Endodermal cell (in vitro differentiated cells): ENCODE data around the gene CAPNS2. TPM values are rescaled to one million over a fixed set of nuclear protein-coding genes. Genes with fewer than 3 reads are reported as not detected.

ENCODE experiments used
- DNase-seq: peaks from one replicate; pipeline ENCODE4 v3.0.0-alpha.2; 2017
- H3K27ac ChIP-seq: 2 replicates; pipeline ENCODE4 v1.5.1; 2013; ENCODE audit warnings: mild to moderate bottlenecking, low read depth, low read length, moderate library complexity
- H3K27me3 ChIP-seq: 2 replicates; pipeline ENCODE4 v1.6.1; 2013; ENCODE audit warnings: mild to moderate bottlenecking, low read length, moderate library complexity; ENCODE audit not compliant: insufficient read depth, control insufficient read depth, poor library complexity, severe bottlenecking
- H3K36me3 ChIP-seq: 2 replicates; pipeline ENCODE4 v1.7.0; 2013; ENCODE audit warnings: mild to moderate bottlenecking, low read length, moderate library complexity; ENCODE audit not compliant: control insufficient read depth, insufficient read depth
- H3K4me1 ChIP-seq: one replicate; pipeline ENCODE4 v1.7.0; 2013; ENCODE audit warnings: low read length; ENCODE audit not compliant: control insufficient read depth, insufficient read depth
- H3K4me3 ChIP-seq: 2 replicates; pipeline ENCODE4 v1.5.1; 2013; ENCODE audit warnings: mild to moderate bottlenecking, low read length, moderate library complexity
- H3K9ac ChIP-seq: 2 replicates; pipeline ENCODE4 v1.6.1; 2013; ENCODE audit warnings: mild to moderate bottlenecking, low read length, moderate library complexity; ENCODE audit not compliant: poor library complexity, severe bottlenecking; ENCODE audit errors: extremely low read depth
- H3K9me3 ChIP-seq: 2 replicates; pipeline ENCODE4 v1.6.1; 2013; ENCODE audit warnings: mild to moderate bottlenecking, low read length, moderate library complexity; ENCODE audit not compliant: control insufficient read depth
- H3K27ac Mint-ChIP-seq: 2 replicates; pipeline ENCODE4 v1.8.0; 2020; ENCODE audit warnings: mixed read lengths
- H3K27me3 Mint-ChIP-seq: 2 replicates; pipeline ENCODE4 v1.8.0; 2021; ENCODE audit warnings: mild to moderate bottlenecking, mixed read lengths; ENCODE audit not compliant: insufficient read depth
- H3K36me3 Mint-ChIP-seq: 2 replicates; pipeline ENCODE4 v1.8.0; 2020; ENCODE audit warnings: low read depth, mixed read lengths
- H3K4me1 Mint-ChIP-seq: 2 replicates; pipeline ENCODE4 v1.8.0; 2020; ENCODE audit warnings: mixed read lengths
- H3K4me3 Mint-ChIP-seq: 2 replicates; pipeline ENCODE4 v1.8.0; 2020; ENCODE audit warnings: mild to moderate bottlenecking, moderate library complexity, mixed read lengths
- H3K9me3 Mint-ChIP-seq: 2 replicates; pipeline ENCODE4 v1.8.0; 2020; ENCODE audit warnings: mild to moderate bottlenecking, mixed read lengths
- CTCF ChIP-seq: fragments of 200-600 bp; sonication (generic); conservative IDR thresholded peaks from 2 replicates; pipeline ENCODE4 v1.5.0; 2021; ENCODE audit warnings: antibody characterized with exemption, mild to moderate bottlenecking
- WGBS, 2 experiments: methylation state at CpG; one replicate each; pipeline versions ENCODE4 v1.1.5 to v1.1.7; 2013; ENCODE audit warnings: missing lambda C conversion rate in 2 of 2, mixed read lengths in 1 of 2; ENCODE audit not compliant: insufficient coverage in 1 of 2, insufficient read length in 1 of 2; 5-methylcytosine and 5-hydroxymethylcytosine counted together
- total RNA-seq, 2 donors: library from RNA; stranded (reverse); fragmentation: NEBNext Ultra II Directional in 1 of 2; extraction: Animal tissue kit (Norgen Biotek cat#: 25700) in 1 of 2; gene quantifications; 2 replicates in 1 of 2; 3 replicates in 1 of 2; pipeline ENCODE4 v1.2.1, GENCODE V29; 2021

The CAPNS2 gene
- total RNA-seq, 2 donors from 2014 or later, result 0.26 to 0.35 TPM

- no peak overlapping the region for H3K4me3 Mint-ChIP-seq
- TF ChIP-seq CTCF, result no peak
- H3K4me1 ChIP-seq, result no peaks in the 10 kb centered on the region
- H3K9ac ChIP-seq, result no peak overlapping the region
- no peaks in the 10 kb centered on the region for H3K4me1 Mint-ChIP-seq
- WGBS, 2 experiments, result no CpG with 5 or more reads among the region's 1 CpG
- no peaks in the 10 kb centered on the region for H3K9me3 Mint-ChIP-seq
- no peak overlapping the region for H3K27ac Mint-ChIP-seq
- no peaks in the 10 kb centered on the region for H3K27me3 ChIP-seq
- no peaks in the 10 kb centered on the region for H3K27me3 Mint-ChIP-seq
- DNase-seq, result no peak
- H3K9me3 ChIP-seq, result no peaks in the 10 kb centered on the region
- no peaks in the 10 kb centered on the region for H3K36me3 ChIP-seq
- H3K36me3 Mint-ChIP-seq, result no peaks in the 10 kb centered on the region
- H3K27ac ChIP-seq, result no peak overlapping the region
- H3K4me3 ChIP-seq, result no peak overlapping the region
Observed at GRCh38 chr16:55565086-55565485, 1.4 kb upstream of the CAPNS2 start.

- Histone ChIP-seq H3K4me3 (no peak overlapping the region), H3K27me3 (no peaks in the 10 kb centered on the region), H3K4me1 (no peaks in the 10 kb centered on the region), H3K36me3 (no peaks in the 10 kb centered on the region), H3K9me3 (no peaks in the 10 kb centered on the region), H3K9ac (no peak overlapping the region), H3K27ac (no peak overlapping the region)
- no peak overlapping the region for H3K4me3 Mint-ChIP-seq
- WGBS, 2 experiments, result 91 to 96% methylated on average over 3 of the region's 3 CpGs
- no peak overlapping the region for H3K27ac Mint-ChIP-seq
- H3K27me3 Mint-ChIP-seq, result no peaks in the 10 kb centered on the region
- H3K36me3 Mint-ChIP-seq, result no peaks in the 10 kb centered on the region
- no peak for TF ChIP-seq CTCF
- H3K9me3 Mint-ChIP-seq, result no peaks in the 10 kb centered on the region
- no peak for DNase-seq
- H3K4me1 Mint-ChIP-seq, result no peaks in the 10 kb centered on the region
Observed at GRCh38 chr16:55567382-55567781, 898 bp downstream of the CAPNS2 start.

GRCh38 chr16:55568207-55568606 is 1.7 kb downstream of the CAPNS2 start:
- TF ChIP-seq CTCF, result no peak
- H3K27ac ChIP-seq, result no peak overlapping the region

More at GRCh38 chr16:55568207-55568606, 1.7 kb downstream of the CAPNS2 start:
- Histone ChIP-seq H3K27me3 (no peaks in the 10 kb centered on the region), H3K9me3 (no peaks in the 10 kb centered on the region), H3K4me3 (no peak overlapping the region), H3K36me3 (no peaks in the 10 kb centered on the region), H3K4me1 (no peaks in the 10 kb centered on the region), H3K9ac (no peak overlapping the region)
- DNase-seq, result no peak
- H3K27ac Mint-ChIP-seq, result no peak overlapping the region
- peaks cover 4% of the 10 kb centered on the region for H3K4me1 Mint-ChIP-seq
- H3K4me3 Mint-ChIP-seq, result no peak overlapping the region
- 66 to 91% methylated on average over 3 of the region's 3 CpGs for WGBS, 2 experiments
- H3K27me3 Mint-ChIP-seq, result no peaks in the 10 kb centered on the region
- H3K36me3 Mint-ChIP-seq, result no peaks in the 10 kb centered on the region
- no peaks in the 10 kb centered on the region for H3K9me3 Mint-ChIP-seq
